Measurements from ENCODE around the gene TPRG1.

DNA sequence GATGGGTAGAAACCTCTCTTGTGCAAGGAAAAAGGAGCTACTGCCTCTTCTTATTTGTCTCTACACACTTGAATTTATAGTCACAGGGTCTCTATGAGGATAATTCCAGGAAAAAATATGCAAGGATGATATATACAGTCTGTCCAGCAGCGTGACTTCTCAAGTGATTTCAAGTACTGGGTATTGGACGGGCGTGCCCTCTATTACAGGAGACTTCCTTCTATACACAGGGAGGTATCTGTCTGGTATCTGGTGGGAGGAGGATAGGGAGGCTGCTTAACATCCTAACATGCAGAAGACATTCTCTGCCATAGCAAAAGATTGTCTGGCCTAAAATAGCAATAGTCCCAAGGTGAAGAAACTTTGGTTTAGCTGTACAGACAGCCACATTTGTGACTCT lies 146.1 kb downstream of the TPRG1 start:
- TF ChIP-seq SPI1 (IDR thresholded peaks at IDR 0.05; ENCODE audit: low read depth, low read length): no peak
- no peak for TF ChIP-seq POLR2A (IDR thresholded peaks at IDR 0.05; ENCODE audit: low read depth, low read length)
